GM12878 (cell line): ENCODE measurements around the gene PCNX1. TPM values are rescaled to one million over a fixed set of nuclear protein-coding genes. Genes with fewer than 3 reads are reported as not detected.

Experiments used
- ATAC-seq: fragments of 200-7000 bp; cut with Tn5 transposase; 3 replicates; pipeline ENCODE4 v1.9.1; 2020; ENCODE audit warnings: mild to moderate bottlenecking, moderate library complexity
- BruUV-seq: library from RNA; stranded (reverse); fragments of 400-500 nt; replicated peaks from 2 replicates; lab custom pipeline; 2021; lab: Mats Ljungman, UMichigan
- CTCF ChIA-PET: fragments of 300-600 bp; sonication (Branson Sonifier 250); formaldehyde crosslinking; extraction: SDS; loops from one replicate; lab custom pipeline; 2021; ENCODE audit warnings: inconsistent platforms; lab: Yijun Ruan, JAX
- POLR2A ChIA-PET: fragments of 350-600 bp; formaldehyde crosslinking; extraction: SDS; loops from one replicate; lab custom pipeline; 2021; ENCODE audit warnings: inconsistent platforms; lab: Charles Lee
- RAD21 ChIA-PET: fragments of 300-600 bp; sonication (Branson Sonifier 250); formaldehyde crosslinking; loops from one replicate; lab custom pipeline; 2023; ENCODE audit warnings: antibody characterized with exemption; ENCODE audit not compliant: unreplicated experiment; lab: Charles Lee
- SMC1A ChIA-PET: fragments of 300-600 bp; sonication (Branson Sonifier 250); formaldehyde crosslinking; loops from one replicate; lab custom pipeline; 2023; ENCODE audit not compliant: unreplicated experiment, uncharacterized antibody; lab: Charles Lee
- DNase-seq: peaks from one replicate; pipeline ENCODE4 v3.0.0-alpha.2; 2011; ENCODE audit warnings: low read depth, low spot score
- FAIRE-seq: peaks from 3 replicates; lab custom pipeline; 2011; peaks lifted over from hg19 to GRCh38; lab: Jason Lieb, UNC
- H2AFZ ChIP-seq: 2 replicates; pipeline ENCODE4 v1.6.0; 2011; ENCODE audit warnings: low read depth, low read length, control low read depth; ENCODE audit not compliant: control insufficient read depth
- H3K27ac ChIP-seq: 2 replicates; pipeline ENCODE4 v1.5.1; 2011; ENCODE audit warnings: control low read depth; ENCODE audit not compliant: control insufficient read depth, insufficient read depth
- H3K27me3 ChIP-seq, 2 experiments: replicated peaks in 1 of 2; 2 replicates each; pipeline versions ENCODE4 v1.6.0 to v1.6.1; 2011; ENCODE audit warnings: low read length in 1 of 2; ENCODE audit not compliant: control insufficient read depth in 2 of 2, insufficient read depth in 2 of 2
- H3K36me3 ChIP-seq, 2 experiments: 2 replicates each; pipeline ENCODE4 v1.5.1; 2011; ENCODE audit warnings: low read length in 1 of 2; ENCODE audit not compliant: control insufficient read depth in 2 of 2, insufficient read depth in 2 of 2
- H3K4me1 ChIP-seq: 2 replicates; pipeline ENCODE4 v1.6.1; 2011; ENCODE audit warnings: mild to moderate bottlenecking, low read length, moderate library complexity, mixed read lengths; ENCODE audit not compliant: control insufficient read depth, insufficient read depth
- H3K4me2 ChIP-seq: 2 replicates; pipeline ENCODE4 v1.6.0; 2011; ENCODE audit warnings: control low read depth; ENCODE audit not compliant: control insufficient read depth, insufficient read depth
- H3K4me3 ChIP-seq: fragments of 200-600 bp; sonication (generic); 2 replicates; pipeline ENCODE4 v1.5.1; 2016
- H3K79me2 ChIP-seq: 2 replicates; pipeline ENCODE4 v1.6.0; 2011; ENCODE audit warnings: low read length; ENCODE audit not compliant: control insufficient read depth, insufficient read depth
- H3K9ac ChIP-seq: 2 replicates; pipeline ENCODE4 v1.8.0; 2011; ENCODE audit warnings: low read length, control low read depth, mixed read lengths; ENCODE audit not compliant: control insufficient read depth, insufficient read depth
- H3K9me3 ChIP-seq: replicated peaks from 3 replicates; pipeline ENCODE4 v1.5.1; 2011; ENCODE audit warnings: mild to moderate bottlenecking, low read length; ENCODE audit not compliant: control insufficient read depth, insufficient read depth
- H4K20me1 ChIP-seq: 2 replicates; pipeline ENCODE4 v1.6.0; 2011; ENCODE audit not compliant: control insufficient read depth, insufficient read depth
- BCL11A ChIP-seq: IDR thresholded peaks from 2 replicates; pipeline ENCODE4 v1.6.1; 2011; ENCODE audit warnings: low read depth, low read length
- MXI1 ChIP-seq: fragments of 150-350 bp; IDR thresholded peaks from 2 replicates; pipeline ENCODE4 v1.6.1; 2011; ENCODE audit warnings: low read depth, mild to moderate bottlenecking, inconsistent platforms, low read length, improper control_type of control experiment
- NFXL1 ChIP-seq: fragments of 450-650 bp; IDR thresholded peaks from 2 replicates; pipeline ENCODE4 v1.6.1; 2017; ENCODE audit warnings: antibody characterized with exemption, mild to moderate bottlenecking, borderline replicate concordance
- ZBTB11 ChIP-seq: fragments of 450-650 bp; formaldehyde crosslinking; IDR thresholded peaks from 2 replicates; pipeline ENCODE4 v1.5.0; 2022; ENCODE audit warnings: mild to moderate bottlenecking, missing genetic modification characterization
- WGBS: methylation state at CpG from one replicate; pipeline ENCODE4 v1.1.6; 2016; ENCODE audit warnings: low lambda C conversion rate; ENCODE audit not compliant: insufficient replicate concordance, insufficient coverage; ENCODE audit errors: missing lambda C conversion rate; 5-methylcytosine and 5-hydroxymethylcytosine counted together
- in situ Hi-C: fragments of 300-500 bp; cut with MboI; formaldehyde crosslinking; loops from 9 replicates; pipeline ENCODE4 v1.14.3; 2018; ENCODE audit warnings: mixed read lengths
- intact Hi-C: fragments of 100-400 bp; cut with micrococcal nuclease; formaldehyde crosslinking; loops from one replicate; pipeline ENCODE4 v1.14.2; 2022; ENCODE audit not compliant: unreplicated experiment
- polyA plus RNA-seq, 11 experiments: library from polyadenylated mRNA; depleted of rRNA in 4 of 11; unstranded in 6 of 11; stranded (reverse) in 5 of 11; fragments of >200 nt; fragmentation: Nextera tagmentation in 4 of 11; fragmentation: Illumina TruSeq in 1 of 11; extraction: Ambion mirVana in 4 of 11; extraction: Trizol in 1 of 11; gene quantifications; 1 replicate in 1 of 11; 2 replicates in 10 of 11; pipeline versions ENCODE4 v1.2.1 to v1.2.3, GENCODE V29; 2011 to 2016; ENCODE audit warnings: inconsistent platforms in 2 of 11, missing spikeins in 2 of 11, low read depth in 1 of 11
- total RNA-seq, 4 experiments: library from RNA; depleted of rRNA in 3 of 4; stranded (reverse); fragments of >200 nt in 3 of 4; fragmentation: Illumina TruSeq in 1 of 4; extraction: Trizol in 1 of 4; gene quantifications; 2 replicates each; pipeline versions ENCODE4 v1.2.1 to v1.2.3, GENCODE V29; 2013 to 2021
- TF ChIP-seq, protein P1 (sequence below): fragments of 450-650 bp; IDR thresholded peaks from 2 replicates; pipeline ENCODE4 v1.6.1; 2016; ENCODE audit warnings: mild to moderate bottlenecking, moderate library complexity, borderline replicate concordance

Gene PCNX1
- total and polyA plus RNA-seq, 10 of the 15 experiments (the other 5 are each of a cell fraction or from before 2014, with no cell fraction given), result 4.6 to 53.9 (median 20.5) TPM

GRCh38 chr14:71135911-71136310, 228.7 kb downstream of the PCNX1 start:
- SMC1A ChIA-PET, result interaction anchor here (12.6 kb wide), 1 partner anchor 616 kb away, joined by 230 read pairs; no protein-coding TSS in a partner anchor
- POLR2A ChIA-PET, result no interaction called here
- intact Hi-C loops, result no loop called here
- DNase-seq (no peak), ATAC-seq (no peak), FAIRE-seq (no peak)
- BruUV-seq, result no TSS peak
- H4K20me1 ChIP-seq, result no peaks in the 10 kb centered on the region
- no peak overlapping the region for H2AFZ ChIP-seq
- TF ChIP-seq NFXL1 (no peak), MXI1 (no peak), BCL11A (no peak), ZBTB11 (CRISPR knock-in tag) (no peak)
- TF ChIP-seq, protein P1, sequence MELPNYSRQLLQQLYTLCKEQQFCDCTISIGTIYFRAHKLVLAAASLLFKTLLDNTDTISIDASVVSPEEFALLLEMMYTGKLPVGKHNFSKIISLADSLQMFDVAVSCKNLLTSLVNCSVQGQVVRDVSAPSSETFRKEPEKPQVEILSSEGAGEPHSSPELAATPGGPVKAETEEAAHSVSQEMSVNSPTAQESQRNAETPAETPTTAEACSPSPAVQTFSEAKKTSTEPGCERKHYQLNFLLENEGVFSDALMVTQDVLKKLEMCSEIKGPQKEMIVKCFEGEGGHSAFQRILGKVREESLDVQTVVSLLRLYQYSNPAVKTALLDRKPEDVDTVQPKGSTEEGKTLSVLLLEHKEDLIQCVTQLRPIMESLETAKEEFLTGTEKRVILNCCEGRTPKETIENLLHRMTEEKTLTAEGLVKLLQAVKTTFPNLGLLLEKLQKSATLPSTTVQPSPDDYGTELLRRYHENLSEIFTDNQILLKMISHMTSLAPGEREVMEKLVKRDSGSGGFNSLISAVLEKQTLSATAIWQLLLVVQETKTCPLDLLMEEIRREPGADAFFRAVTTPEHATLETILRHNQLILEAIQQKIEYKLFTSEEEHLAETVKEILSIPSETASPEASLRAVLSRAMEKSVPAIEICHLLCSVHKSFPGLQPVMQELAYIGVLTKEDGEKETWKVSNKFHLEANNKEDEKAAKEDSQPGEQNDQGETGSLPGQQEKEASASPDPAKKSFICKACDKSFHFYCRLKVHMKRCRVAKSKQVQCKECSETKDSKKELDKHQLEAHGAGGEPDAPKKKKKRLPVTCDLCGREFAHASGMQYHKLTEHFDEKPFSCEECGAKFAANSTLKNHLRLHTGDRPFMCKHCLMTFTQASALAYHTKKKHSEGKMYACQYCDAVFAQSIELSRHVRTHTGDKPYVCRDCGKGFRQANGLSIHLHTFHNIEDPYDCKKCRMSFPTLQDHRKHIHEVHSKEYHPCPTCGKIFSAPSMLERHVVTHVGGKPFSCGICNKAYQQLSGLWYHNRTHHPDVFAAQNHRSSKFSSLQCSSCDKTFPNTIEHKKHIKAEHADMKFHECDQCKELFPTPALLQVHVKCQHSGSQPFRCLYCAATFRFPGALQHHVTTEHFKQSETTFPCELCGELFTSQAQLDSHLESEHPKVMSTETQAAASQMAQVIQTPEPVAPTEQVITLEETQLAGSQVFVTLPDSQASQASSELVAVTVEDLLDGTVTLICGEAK, result no peak
- H3K4me1 ChIP-seq, result no peaks in the 10 kb centered on the region
- no peaks in the 10 kb centered on the region; the same call in 2 of the 3 replicates for H3K9me3 ChIP-seq
- H3K4me2 ChIP-seq, result no peak overlapping the region
- no peak overlapping the region for H3K27ac ChIP-seq
- no peaks in the 10 kb centered on the region for H3K27me3 ChIP-seq
- in situ Hi-C loops, result loop anchor here (10.0 kb wide), 1 partner anchor 269 kb away; no protein-coding TSS in a partner anchor
- H3K9ac ChIP-seq, result no peak overlapping the region
- no peak overlapping the region for H3K4me3 ChIP-seq
- no peaks in the 10 kb centered on the region for H3K36me3 ChIP-seq
- no peaks in the 10 kb centered on the region for H3K79me2 ChIP-seq
- 58% methylated on average over 4 of the region's 4 CpGs for WGBS
- RAD21 ChIA-PET, result interaction anchor here (2.4 to 7.9 kb wide), 2 partner anchors 618 to 719 kb away, joined by 15 to 56 read pairs; no protein-coding TSS in a partner anchor
- CTCF ChIA-PET, result interaction anchor here (1.0 to 10.4 kb wide), 4 partner anchors 32 to 719 kb away, joined by 5 to 202 read pairs (median 51); no protein-coding TSS in a partner anchor
